GM12878 (cell line): ENCODE results near the gene DOCK2. TPM values are rescaled to one million over a fixed set of nuclear protein-coding genes. Genes with fewer than 3 reads are reported as not detected.

Experiments
- ATAC-seq: fragments of 200-7000 bp; cut with Tn5 transposase; 3 replicates; pipeline ENCODE4 v1.9.1; 2020; ENCODE audit warnings: mild to moderate bottlenecking, moderate library complexity
- BruUV-seq: library from RNA; stranded (reverse); fragments of 400-500 nt; replicated peaks from 2 replicates; lab custom pipeline; 2021; lab: Mats Ljungman, UMichigan
- CTCF ChIA-PET: fragments of 300-600 bp; sonication (Branson Sonifier 250); formaldehyde crosslinking; extraction: SDS; loops from one replicate; lab custom pipeline; 2021; ENCODE audit warnings: inconsistent platforms; lab: Yijun Ruan, JAX
- POLR2A ChIA-PET: fragments of 350-600 bp; formaldehyde crosslinking; extraction: SDS; loops from one replicate; lab custom pipeline; 2021; ENCODE audit warnings: inconsistent platforms; lab: Charles Lee
- RAD21 ChIA-PET: fragments of 300-600 bp; sonication (Branson Sonifier 250); formaldehyde crosslinking; loops from one replicate; lab custom pipeline; 2023; ENCODE audit warnings: antibody characterized with exemption; ENCODE audit not compliant: unreplicated experiment; lab: Charles Lee
- SMC1A ChIA-PET: fragments of 300-600 bp; sonication (Branson Sonifier 250); formaldehyde crosslinking; loops from one replicate; lab custom pipeline; 2023; ENCODE audit not compliant: unreplicated experiment, uncharacterized antibody; lab: Charles Lee
- DNase-seq: peaks from one replicate; pipeline ENCODE4 v3.0.0-alpha.2; 2011; ENCODE audit warnings: low read depth, low spot score
- FAIRE-seq: peaks from 3 replicates; lab custom pipeline; 2011; peaks lifted over from hg19 to GRCh38; lab: Jason Lieb, UNC
- H2AFZ ChIP-seq: 2 replicates; pipeline ENCODE4 v1.6.0; 2011; ENCODE audit warnings: low read depth, low read length, control low read depth; ENCODE audit not compliant: control insufficient read depth
- H3K27ac ChIP-seq: 2 replicates; pipeline ENCODE4 v1.5.1; 2011; ENCODE audit warnings: control low read depth; ENCODE audit not compliant: control insufficient read depth, insufficient read depth
- H3K27me3 ChIP-seq, 2 experiments: replicated peaks in 1 of 2; 2 replicates each; pipeline versions ENCODE4 v1.6.0 to v1.6.1; 2011; ENCODE audit warnings: low read length in 1 of 2; ENCODE audit not compliant: control insufficient read depth in 2 of 2, insufficient read depth in 2 of 2
- H3K36me3 ChIP-seq, 2 experiments: 2 replicates each; pipeline ENCODE4 v1.5.1; 2011; ENCODE audit warnings: low read length in 1 of 2; ENCODE audit not compliant: control insufficient read depth in 2 of 2, insufficient read depth in 2 of 2
- H3K4me1 ChIP-seq: 2 replicates; pipeline ENCODE4 v1.6.1; 2011; ENCODE audit warnings: mild to moderate bottlenecking, low read length, moderate library complexity, mixed read lengths; ENCODE audit not compliant: control insufficient read depth, insufficient read depth
- H3K4me2 ChIP-seq: 2 replicates; pipeline ENCODE4 v1.6.0; 2011; ENCODE audit warnings: control low read depth; ENCODE audit not compliant: control insufficient read depth, insufficient read depth
- H3K4me3 ChIP-seq: fragments of 200-600 bp; sonication (generic); 2 replicates; pipeline ENCODE4 v1.5.1; 2016
- H3K79me2 ChIP-seq: 2 replicates; pipeline ENCODE4 v1.6.0; 2011; ENCODE audit warnings: low read length; ENCODE audit not compliant: control insufficient read depth, insufficient read depth
- H3K9ac ChIP-seq: 2 replicates; pipeline ENCODE4 v1.8.0; 2011; ENCODE audit warnings: low read length, control low read depth, mixed read lengths; ENCODE audit not compliant: control insufficient read depth, insufficient read depth
- H3K9me3 ChIP-seq: replicated peaks from 3 replicates; pipeline ENCODE4 v1.5.1; 2011; ENCODE audit warnings: mild to moderate bottlenecking, low read length; ENCODE audit not compliant: control insufficient read depth, insufficient read depth
- H4K20me1 ChIP-seq: 2 replicates; pipeline ENCODE4 v1.6.0; 2011; ENCODE audit not compliant: control insufficient read depth, insufficient read depth
- BACH1 ChIP-seq: fragments of 450-650 bp; IDR thresholded peaks from 2 replicates; pipeline ENCODE4 v1.6.1; 2017; ENCODE audit warnings: mild to moderate bottlenecking, borderline replicate concordance
- IKZF2 ChIP-seq, 2 experiments: fragments of 450-650 bp; IDR thresholded peaks; 2 replicates each; pipeline ENCODE4 v1.6.1; 2017; ENCODE audit warnings: mild to moderate bottlenecking in 2 of 2, moderate library complexity in 2 of 2
- MEF2B ChIP-seq: fragments of 450-650 bp; IDR thresholded peaks from 2 replicates; pipeline ENCODE4 v1.6.1; 2018; ENCODE audit warnings: mild to moderate bottlenecking, moderate library complexity; ENCODE audit not compliant: partially characterized antibody, poor library complexity, severe bottlenecking
- MTA2 ChIP-seq: fragments of 450-650 bp; IDR thresholded peaks from 2 replicates; pipeline ENCODE4 v1.6.1; 2016; ENCODE audit warnings: low read depth, mild to moderate bottlenecking, moderate library complexity
- MYC ChIP-seq: IDR thresholded peaks from 2 replicates; pipeline ENCODE4 v1.6.1; 2011; ENCODE audit warnings: mild to moderate bottlenecking, low read length, moderate library complexity, inconsistent platforms; ENCODE audit not compliant: insufficient read depth, insufficient replicate concordance, insufficient read length, severe bottlenecking
- NBN ChIP-seq: fragments of 450-650 bp; IDR thresholded peaks from 2 replicates; pipeline ENCODE4 v1.6.1; 2016
- POLR2AphosphoS2 ChIP-seq: IDR thresholded peaks from 2 replicates; pipeline ENCODE4 v1.6.1; 2011; ENCODE audit warnings: low read depth, mild to moderate bottlenecking, low read length, improper control_type of control experiment, moderate library complexity
- RAD51 ChIP-seq: fragments of 450-650 bp; IDR thresholded peaks from 2 replicates; pipeline ENCODE4 v1.6.1; 2016; ENCODE audit warnings: moderate library complexity, mild to moderate bottlenecking, inconsistent platforms
- RBBP5 ChIP-seq: fragments of 200-600 bp; sonication (generic); conservative IDR thresholded peaks from 2 replicates; pipeline ENCODE4 v1.6.1; 2016
- RELB ChIP-seq: fragments of 450-650 bp; IDR thresholded peaks from 2 replicates; pipeline ENCODE4 v1.6.1; 2017; ENCODE audit warnings: low read depth, mild to moderate bottlenecking, moderate library complexity
- REST ChIP-seq: IDR thresholded peaks from 2 replicates; pipeline ENCODE4 v1.6.1; 2012; ENCODE audit warnings: mild to moderate bottlenecking, low read depth, low read length
- SMAD5 ChIP-seq: IDR thresholded peaks from 2 replicates; pipeline ENCODE4 v1.6.1; 2016; ENCODE audit warnings: antibody characterized with exemption, low read depth
- TCF12 ChIP-seq: IDR thresholded peaks from 2 replicates; pipeline ENCODE4 v1.6.1; 2011; ENCODE audit warnings: low read depth, mild to moderate bottlenecking, low read length
- WGBS: methylation state at CpG from one replicate; pipeline ENCODE4 v1.1.6; 2016; ENCODE audit warnings: low lambda C conversion rate; ENCODE audit not compliant: insufficient replicate concordance, insufficient coverage; ENCODE audit errors: missing lambda C conversion rate; 5-methylcytosine and 5-hydroxymethylcytosine counted together
- in situ Hi-C: fragments of 300-500 bp; cut with MboI; formaldehyde crosslinking; loops from 9 replicates; pipeline ENCODE4 v1.14.3; 2018; ENCODE audit warnings: mixed read lengths
- intact Hi-C: fragments of 100-400 bp; cut with micrococcal nuclease; formaldehyde crosslinking; loops from one replicate; pipeline ENCODE4 v1.14.2; 2022; ENCODE audit not compliant: unreplicated experiment
- polyA plus RNA-seq, 11 experiments: library from polyadenylated mRNA; depleted of rRNA in 4 of 11; unstranded in 6 of 11; stranded (reverse) in 5 of 11; fragments of >200 nt; fragmentation: Nextera tagmentation in 4 of 11; fragmentation: Illumina TruSeq in 1 of 11; extraction: Ambion mirVana in 4 of 11; extraction: Trizol in 1 of 11; gene quantifications; 1 replicate in 1 of 11; 2 replicates in 10 of 11; pipeline versions ENCODE4 v1.2.1 to v1.2.3, GENCODE V29; 2011 to 2016; ENCODE audit warnings: inconsistent platforms in 2 of 11, missing spikeins in 2 of 11, low read depth in 1 of 11
- total RNA-seq, 4 experiments: library from RNA; depleted of rRNA in 3 of 4; stranded (reverse); fragments of >200 nt in 3 of 4; fragmentation: Illumina TruSeq in 1 of 4; extraction: Trizol in 1 of 4; gene quantifications; 2 replicates each; pipeline versions ENCODE4 v1.2.1 to v1.2.3, GENCODE V29; 2013 to 2021
- TF ChIP-seq, protein P1 (sequence below): fragments of 150-350 bp; IDR thresholded peaks from 2 replicates; pipeline ENCODE4 v1.6.1; 2014; ENCODE audit warnings: mild to moderate bottlenecking, low read depth, low read length

DOCK2 gene
- total and polyA plus RNA-seq, 10 of the 15 experiments (the other 5 are each of a cell fraction or from before 2014, with no cell fraction given): 34.2 to 192 (median 118) TPM

DNA sequence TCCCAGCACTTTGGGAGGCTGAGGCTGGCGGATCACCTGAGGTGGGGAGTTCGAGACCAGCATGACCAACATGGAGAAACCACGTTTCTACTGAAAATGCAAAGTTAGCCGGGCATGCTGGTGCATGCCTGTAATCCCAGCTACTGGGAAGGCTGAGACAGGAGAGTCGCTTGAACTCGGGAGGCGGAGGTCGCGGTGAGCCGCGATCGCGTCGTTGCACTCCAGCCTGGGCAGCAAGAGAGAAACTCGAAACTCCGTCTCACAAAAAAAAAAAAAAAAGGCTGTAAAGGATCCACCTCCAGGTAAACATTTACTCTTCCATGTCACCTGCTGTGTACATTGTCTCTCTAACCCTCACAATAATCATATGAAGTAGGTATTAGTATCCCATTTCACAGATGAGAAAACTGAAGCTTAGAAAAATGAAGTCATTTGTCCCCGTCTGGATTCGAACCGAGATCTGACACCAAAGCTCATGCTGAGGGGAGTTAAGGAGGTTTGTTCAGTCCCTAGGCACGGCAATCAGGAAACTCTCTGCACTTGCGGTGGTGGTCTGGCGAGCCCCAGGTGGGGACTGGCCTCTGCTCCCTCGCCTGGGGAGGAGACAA lies 494 bp upstream of the DOCK2 start (continued):
- peak; percentile 33; the same call in 1 of the 2 replicates for TF ChIP-seq RELB
- TF ChIP-seq NBN: peak; percentile 61; the same call in 1 of the 2 replicates
- TF ChIP-seq, all 136 proteins: peak for 7

DNA sequence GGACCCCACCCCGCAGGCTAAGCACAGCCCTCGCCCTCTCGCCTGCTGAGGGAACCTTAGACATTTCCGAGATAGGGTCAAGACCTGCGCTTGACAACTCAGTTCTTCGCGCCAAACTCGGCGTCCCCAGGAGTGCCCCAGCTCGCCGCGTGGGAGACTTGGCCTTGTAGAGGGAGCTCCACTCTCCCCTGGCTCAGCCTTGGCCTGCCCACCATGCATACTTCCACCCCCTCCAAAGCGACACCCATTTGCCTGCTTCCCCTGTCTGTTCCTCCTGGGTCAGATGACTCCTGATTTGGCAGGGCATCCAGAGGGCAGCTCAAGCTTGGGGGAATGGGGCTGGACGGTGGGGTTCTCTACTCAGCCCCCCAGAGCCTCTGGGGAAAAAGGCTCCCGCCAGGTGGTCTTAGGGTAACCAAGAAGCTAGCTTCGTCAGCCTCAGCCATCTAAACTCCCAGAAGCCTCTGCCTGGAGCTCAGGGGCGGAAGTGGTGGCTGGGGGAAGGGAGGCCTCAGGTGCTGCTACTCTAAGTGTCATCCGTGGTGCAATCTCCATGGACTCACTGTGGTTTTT lies 560 bp downstream of the DOCK2 start:
- Histone ChIP-seq H3K4me3 (peak overlapping the region; percentile 89), H3K4me1 (peaks cover 12% of the 10 kb centered on the region; the same call in 1 of the 2 replicates), H3K4me2 (peak overlapping the region; percentile 99), H4K20me1 (peaks cover 4% of the 10 kb centered on the region; the same call in 1 of the 2 replicates), H3K36me3 (peaks cover 0 to 8% of the 10 kb centered on the region in 2 experiments), H2AFZ (peak overlapping the region; percentile 94), H3K79me2 (peaks cover 61% of the 10 kb centered on the region), H3K9me3 (peaks cover 4% of the 10 kb centered on the region; the same call in 2 of the 3 replicates), H3K27me3 (no peaks in the 10 kb centered on the region), H3K9ac (peak overlapping the region; percentile 98), H3K27ac (peak overlapping the region; percentile 98)
- BruUV-seq: no TSS peak
- ATAC-seq (peak; percentile 84), DNase-seq (no peak), FAIRE-seq (no peak)
- ChIA-PET POLR2A (interaction anchor here (0.6 to 4.6 kb wide), 12 partner anchors 10 to 65 kb away, joined by 3 to 24 read pairs (median 10); partner anchors contain the start of gene SPDL1), CTCF (interaction anchor here (0.8 to 2.0 kb wide), 9 partner anchors 9 to 650 kb away, joined by 3 to 12 read pairs (median 4); partner anchors contain the start of genes INSYN2B and SPDL1), SMC1A (interaction anchor here (0.7 to 4.9 kb wide), 17 partner anchors 9 to 327 kb away, joined by 3 to 36 read pairs (median 4); partner anchors contain the start of gene SPDL1), RAD21 (interaction anchor here (0.6 to 4.6 kb wide), 11 partner anchors 12 to 173 kb away, joined by 3 to 47 read pairs (median 5); partner anchors contain the start of gene SPDL1)
- in situ Hi-C loops: no loop called here
- WGBS: 1% methylated on average over 18 of the region's 18 CpGs
- intact Hi-C loops: loop anchor here (1.0 to 2.0 kb wide), 3 partner anchors 19 to 1059 kb away; partner anchors contain the start of gene PANK3
- TF ChIP-seq BACH1 (no peak), POLR2AphosphoS2 (no peak; the same call in 1 of the 2 replicates), IKZF2 (IDR thresholded peaks at IDR 0.05) (0 out of 4 replicates have a peak, but pooled peaks of 1 of the 2 experiments have one; percentile 17), TCF12 (peak; percentile 75), SMAD5 (peak; percentile 48; the same call in 1 of the 2 replicates), MYC (no peak), MEF2B (peak; percentile 45), REST (no peak), RBBP5 (no peak), MTA2 (peak; percentile 43; the same call in 1 of the 2 replicates), RAD51 (peak; percentile 42; the same call in 1 of the 2 replicates)
- TF ChIP-seq, protein P1, sequence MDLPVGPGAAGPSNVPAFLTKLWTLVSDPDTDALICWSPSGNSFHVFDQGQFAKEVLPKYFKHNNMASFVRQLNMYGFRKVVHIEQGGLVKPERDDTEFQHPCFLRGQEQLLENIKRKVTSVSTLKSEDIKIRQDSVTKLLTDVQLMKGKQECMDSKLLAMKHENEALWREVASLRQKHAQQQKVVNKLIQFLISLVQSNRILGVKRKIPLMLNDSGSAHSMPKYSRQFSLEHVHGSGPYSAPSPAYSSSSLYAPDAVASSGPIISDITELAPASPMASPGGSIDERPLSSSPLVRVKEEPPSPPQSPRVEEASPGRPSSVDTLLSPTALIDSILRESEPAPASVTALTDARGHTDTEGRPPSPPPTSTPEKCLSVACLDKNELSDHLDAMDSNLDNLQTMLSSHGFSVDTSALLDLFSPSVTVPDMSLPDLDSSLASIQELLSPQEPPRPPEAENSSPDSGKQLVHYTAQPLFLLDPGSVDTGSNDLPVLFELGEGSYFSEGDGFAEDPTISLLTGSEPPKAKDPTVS: no peak
